Esophagus muscularis mucosa (tissue), 4 donors: Measurements from ENCODE around the gene FAM3B.

Source experiments
- EP300 ChIP-seq: sonication (generic); formaldehyde crosslinking; IDR thresholded peaks from one replicate; pipeline ENCODE4 v1.6.1; 2017; ENCODE audit warnings: antibody characterized with exemption
- POLR2AphosphoS5 ChIP-seq, 2 donors: sonication (generic); formaldehyde crosslinking; IDR thresholded peaks; one replicate each; pipeline ENCODE4 v1.6.1; 2017; ENCODE audit warnings: antibody characterized with exemption in 2 of 2
- TF ChIP-seq, protein P1 (sequence below), 3 experiments: fragments of 200-600 bp in 2 of 3; fragments of 450-650 bp in 1 of 3; sonication (generic) in 2 of 3; IDR thresholded peaks; one replicate each; pipeline ENCODE4 v1.5.1; 2017 to 2019; ENCODE audit warnings: antibody characterized with exemption in 3 of 3, mild to moderate bottlenecking in 2 of 3, moderate library complexity in 1 of 3

DNA sequence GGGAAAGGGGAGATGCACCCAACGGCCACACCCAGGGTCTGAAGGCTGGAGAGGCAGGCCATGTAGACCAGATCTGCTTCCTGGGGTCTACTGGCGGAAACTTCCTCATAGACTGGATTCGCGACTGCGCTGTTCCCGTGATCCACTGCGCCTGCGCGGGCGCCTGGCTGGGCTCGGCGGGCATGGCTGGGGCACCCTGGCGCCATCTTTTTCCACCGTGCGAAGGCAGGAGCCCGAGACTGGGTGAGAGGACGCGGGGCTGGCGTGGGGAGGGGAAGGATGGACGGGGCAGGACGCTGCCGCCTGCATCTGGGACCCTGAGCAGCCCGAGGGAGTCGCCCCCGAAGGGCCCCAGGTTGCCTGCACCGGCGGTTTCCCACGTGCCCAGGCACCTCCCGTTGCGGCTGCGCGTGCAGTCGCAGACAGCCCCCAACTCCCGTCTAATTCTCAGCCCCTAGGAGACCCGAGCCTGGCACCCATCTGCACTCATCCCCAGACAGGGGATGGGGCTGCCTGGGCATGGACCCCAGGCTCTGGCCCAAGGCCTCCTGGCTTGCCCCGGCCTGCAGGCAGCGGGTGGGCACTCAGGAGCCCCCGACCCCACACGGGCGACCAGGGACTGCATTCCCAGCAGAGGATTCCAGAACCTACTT lies 12.4 kb upstream of the FAM3B start:
- TF ChIP-seq, protein P1, sequence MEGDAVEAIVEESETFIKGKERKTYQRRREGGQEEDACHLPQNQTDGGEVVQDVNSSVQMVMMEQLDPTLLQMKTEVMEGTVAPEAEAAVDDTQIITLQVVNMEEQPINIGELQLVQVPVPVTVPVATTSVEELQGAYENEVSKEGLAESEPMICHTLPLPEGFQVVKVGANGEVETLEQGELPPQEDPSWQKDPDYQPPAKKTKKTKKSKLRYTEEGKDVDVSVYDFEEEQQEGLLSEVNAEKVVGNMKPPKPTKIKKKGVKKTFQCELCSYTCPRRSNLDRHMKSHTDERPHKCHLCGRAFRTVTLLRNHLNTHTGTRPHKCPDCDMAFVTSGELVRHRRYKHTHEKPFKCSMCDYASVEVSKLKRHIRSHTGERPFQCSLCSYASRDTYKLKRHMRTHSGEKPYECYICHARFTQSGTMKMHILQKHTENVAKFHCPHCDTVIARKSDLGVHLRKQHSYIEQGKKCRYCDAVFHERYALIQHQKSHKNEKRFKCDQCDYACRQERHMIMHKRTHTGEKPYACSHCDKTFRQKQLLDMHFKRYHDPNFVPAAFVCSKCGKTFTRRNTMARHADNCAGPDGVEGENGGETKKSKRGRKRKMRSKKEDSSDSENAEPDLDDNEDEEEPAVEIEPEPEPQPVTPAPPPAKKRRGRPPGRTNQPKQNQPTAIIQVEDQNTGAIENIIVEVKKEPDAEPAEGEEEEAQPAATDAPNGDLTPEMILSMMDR (IDR thresholded peaks at IDR 0.05) = no peak
- no peak for TF ChIP-seq POLR2AphosphoS5 (IDR thresholded peaks at IDR 0.05)
- no peak for TF ChIP-seq EP300
